Karpas-422 (cell line): ENCODE measurements around the gene ACSF3. TPM values are rescaled to one million over a fixed set of nuclear protein-coding genes. Genes with fewer than 3 reads are reported as not detected.

Experiments
- DNase-seq: peaks from one replicate; pipeline ENCODE4 v3.0.0-alpha.2; 2015
- H2AFZ ChIP-seq: fragments of 200-600 bp; sonication (generic); 2 replicates; pipeline ENCODE4 v1.6.1; 2014; ENCODE audit warnings: antibody characterized with exemption, low read length, mixed read lengths
- H3K27ac ChIP-seq: fragments of 200-600 bp; sonication (generic); 2 replicates; pipeline ENCODE4 v1.5.1; 2014; ENCODE audit warnings: mild to moderate bottlenecking, low read length, moderate library complexity
- H3K27me3 ChIP-seq: fragments of 200-600 bp; sonication (generic); 2 replicates; pipeline ENCODE4 v1.6.1; 2014; ENCODE audit warnings: low read length, mixed read lengths
- H3K36me3 ChIP-seq: fragments of 200-600 bp; sonication (generic); 2 replicates; pipeline ENCODE4 v1.6.1; 2014; ENCODE audit warnings: low read length, mixed read lengths; ENCODE audit not compliant: insufficient read depth
- H3K4me1 ChIP-seq: fragments of 200-600 bp; sonication (generic); 2 replicates; pipeline ENCODE4 v1.6.1; 2014; ENCODE audit warnings: mild to moderate bottlenecking, low read length, mixed read lengths
- H3K4me2 ChIP-seq: fragments of 200-600 bp; sonication (generic); 2 replicates; pipeline ENCODE4 v1.6.1; 2014; ENCODE audit warnings: low read length, low read depth, mild to moderate bottlenecking; ENCODE audit not compliant: poor library complexity, severe bottlenecking
- H3K4me3 ChIP-seq: fragments of 200-600 bp; sonication (generic); 2 replicates; pipeline ENCODE4 v1.5.1; 2014; ENCODE audit warnings: mild to moderate bottlenecking, antibody characterized with exemption, low read length, mixed read lengths
- H3K79me2 ChIP-seq: fragments of 200-600 bp; sonication (generic); 2 replicates; pipeline ENCODE4 v1.6.1; 2014; ENCODE audit warnings: mild to moderate bottlenecking, low read length, mixed read lengths
- H3K9ac ChIP-seq: fragments of 200-600 bp; sonication (generic); 2 replicates; pipeline ENCODE4 v1.6.0; 2014; ENCODE audit warnings: low read length
- H3K9me2 ChIP-seq: fragments of 200-600 bp; sonication (generic), shearing (Covaris generic); replicated peaks from 2 replicates; pipeline ENCODE4 v1.6.0; 2014; ENCODE audit warnings: mild to moderate bottlenecking, low read length, moderate library complexity; ENCODE audit not compliant: insufficient read depth
- H3K9me3 ChIP-seq: fragments of 300-700, 200-600 bp; sonication (generic); 2 replicates; pipeline ENCODE4 v1.6.1; 2014; ENCODE audit warnings: low read length, mixed read lengths
- H4K20me1 ChIP-seq: fragments of 200-600 bp; sonication (generic); 2 replicates; pipeline ENCODE4 v1.6.1; 2014; ENCODE audit warnings: mild to moderate bottlenecking, antibody characterized with exemption, low read length, low read depth; ENCODE audit not compliant: insufficient read depth
- total RNA-seq: library from RNA; depleted of rRNA; stranded (reverse); fragments of >200 nt; shearing (Covaris generic); gene quantifications from 2 replicates; pipeline ENCODE4 v1.2.3, GENCODE V29; 2014; ENCODE audit warnings: low replicate concordance

Gene ACSF3
- total RNA-seq, 1 experiment from 2014 or later, result 30.4 TPM

GRCh38 chr16:89174055-89174827 is 80.6 kb downstream of the ACSF3 start:
- no peaks in the 10 kb centered on the region for H3K9me3 ChIP-seq
- no peak overlapping the region for H3K4me3 ChIP-seq
- no peaks in the 10 kb centered on the region for H3K27me3 ChIP-seq
- H4K20me1 ChIP-seq, result peaks cover 8% of the 10 kb centered on the region; the same call in 1 of the 2 replicates
- H3K36me3 ChIP-seq, result no peaks in the 10 kb centered on the region
- no peak overlapping the region for H2AFZ ChIP-seq
- no peaks in the 10 kb centered on the region for H3K79me2 ChIP-seq
- no peak overlapping the region for H3K9ac ChIP-seq
- H3K4me2 ChIP-seq, result no peak overlapping the region
- DNase-seq, result peak; percentile 68
- H3K27ac ChIP-seq, result no peak overlapping the region
- H3K9me2 ChIP-seq, result no peaks in the 10 kb centered on the region
- peaks cover 9% of the 10 kb centered on the region for H3K4me1 ChIP-seq

GRCh38 chr16:89174877-89175276 is 81.2 kb downstream of the ACSF3 start:
- no peak overlapping the region for H3K4me2 ChIP-seq
- H3K9me3 ChIP-seq, result no peaks in the 10 kb centered on the region
- no peak overlapping the region for H3K27ac ChIP-seq
- no peak overlapping the region for H3K9ac ChIP-seq
- H3K4me1 ChIP-seq, result peaks cover 9% of the 10 kb centered on the region
- no peak overlapping the region for H2AFZ ChIP-seq
- no peak for DNase-seq
- no peaks in the 10 kb centered on the region for H3K36me3 ChIP-seq
- H3K27me3 ChIP-seq, result no peaks in the 10 kb centered on the region
- peaks cover 8% of the 10 kb centered on the region; the same call in 1 of the 2 replicates for H4K20me1 ChIP-seq
- H3K4me3 ChIP-seq, result no peak overlapping the region
- no peaks in the 10 kb centered on the region for H3K9me2 ChIP-seq
- no peaks in the 10 kb centered on the region for H3K79me2 ChIP-seq

- Histone ChIP-seq H3K27ac (no peak overlapping the region), H3K9ac (no peak overlapping the region), H3K36me3 (no peaks in the 10 kb centered on the region), H3K4me3 (no peak overlapping the region), H2AFZ (no peak overlapping the region), H3K4me1 (peaks cover 9% of the 10 kb centered on the region), H3K4me2 (no peak overlapping the region), H3K27me3 (no peaks in the 10 kb centered on the region), H3K79me2 (no peaks in the 10 kb centered on the region), H3K9me2 (no peaks in the 10 kb centered on the region), H3K9me3 (no peaks in the 10 kb centered on the region), H4K20me1 (peaks cover 8% of the 10 kb centered on the region; the same call in 1 of the 2 replicates)
- no peak for DNase-seq
Observed at GRCh38 chr16:89175280-89176146, 81.9 kb downstream of the ACSF3 start.

- H3K27me3 ChIP-seq, result no peaks in the 10 kb centered on the region
- peaks cover 8% of the 10 kb centered on the region; the same call in 1 of the 2 replicates for H4K20me1 ChIP-seq
- no peak overlapping the region for H2AFZ ChIP-seq
- H3K9me3 ChIP-seq, result no peaks in the 10 kb centered on the region
- no peaks in the 10 kb centered on the region for H3K79me2 ChIP-seq
- H3K9ac ChIP-seq, result no peak overlapping the region
- no peaks in the 10 kb centered on the region for H3K36me3 ChIP-seq
- no peak for DNase-seq
- H3K4me3 ChIP-seq, result no peak overlapping the region
- no peaks in the 10 kb centered on the region for H3K9me2 ChIP-seq
- no peak overlapping the region for H3K4me2 ChIP-seq
- no peak overlapping the region for H3K27ac ChIP-seq
- peaks cover 9% of the 10 kb centered on the region for H3K4me1 ChIP-seq
Observed at GRCh38 chr16:89176147-89176690, 82.6 kb downstream of the ACSF3 start.

- Histone ChIP-seq H3K4me2 (no peak overlapping the region), H3K9me2 (no peaks in the 10 kb centered on the region), H3K27ac (no peak overlapping the region), H3K36me3 (no peaks in the 10 kb centered on the region), H4K20me1 (peaks cover 7% of the 10 kb centered on the region; the same call in 1 of the 2 replicates), H3K4me3 (no peak overlapping the region), H2AFZ (no peak overlapping the region), H3K79me2 (no peaks in the 10 kb centered on the region), H3K9ac (no peak overlapping the region), H3K4me1 (peaks cover 8% of the 10 kb centered on the region), H3K9me3 (no peaks in the 10 kb centered on the region), H3K27me3 (no peaks in the 10 kb centered on the region)
- no peak for DNase-seq
Observed at GRCh38 chr16:89176717-89177116, 83.1 kb downstream of the ACSF3 start.

- DNase-seq, result no peak
- H3K36me3 ChIP-seq, result no peaks in the 10 kb centered on the region
- no peaks in the 10 kb centered on the region for H3K9me3 ChIP-seq
- 0 out of 2 replicates have a peak, but pooled peaks cover 5% of the 10 kb centered on the region for H4K20me1 ChIP-seq
- H3K9ac ChIP-seq, result no peak overlapping the region
- no peak overlapping the region for H2AFZ ChIP-seq
- no peaks in the 10 kb centered on the region for H3K9me2 ChIP-seq
- H3K4me3 ChIP-seq, result no peak overlapping the region
- H3K4me2 ChIP-seq, result no peak overlapping the region
- H3K27me3 ChIP-seq, result no peaks in the 10 kb centered on the region
- peaks cover 6% of the 10 kb centered on the region for H3K4me1 ChIP-seq
- H3K79me2 ChIP-seq, result no peaks in the 10 kb centered on the region
- no peak overlapping the region for H3K27ac ChIP-seq
Observed at GRCh38 chr16:89177501-89177900, 83.8 kb downstream of the ACSF3 start.

GRCh38 chr16:89178453-89179147 is 84.9 kb downstream of the ACSF3 start:
- no peak overlapping the region for H3K4me3 ChIP-seq
- H4K20me1 ChIP-seq, result no peaks in the 10 kb centered on the region
- H3K4me2 ChIP-seq, result no peak overlapping the region
- no peaks in the 10 kb centered on the region for H3K79me2 ChIP-seq
- H3K9me2 ChIP-seq, result no peaks in the 10 kb centered on the region
- no peak overlapping the region for H3K9ac ChIP-seq
- no peaks in the 10 kb centered on the region for H3K27me3 ChIP-seq
- no peak for DNase-seq
- peaks cover 6% of the 10 kb centered on the region for H3K4me1 ChIP-seq
- H3K9me3 ChIP-seq, result no peaks in the 10 kb centered on the region
- no peaks in the 10 kb centered on the region for H3K36me3 ChIP-seq
- no peak overlapping the region for H2AFZ ChIP-seq
- H3K27ac ChIP-seq, result no peak overlapping the region
